NCI-H82 (cell line): Measurements from ENCODE around the gene NKD1.

Experiments
- DNase-seq: peaks from one replicate; lab custom pipeline; 2025; lab: John Stamatoyannopoulos, UW

NKD1 gene

DNA sequence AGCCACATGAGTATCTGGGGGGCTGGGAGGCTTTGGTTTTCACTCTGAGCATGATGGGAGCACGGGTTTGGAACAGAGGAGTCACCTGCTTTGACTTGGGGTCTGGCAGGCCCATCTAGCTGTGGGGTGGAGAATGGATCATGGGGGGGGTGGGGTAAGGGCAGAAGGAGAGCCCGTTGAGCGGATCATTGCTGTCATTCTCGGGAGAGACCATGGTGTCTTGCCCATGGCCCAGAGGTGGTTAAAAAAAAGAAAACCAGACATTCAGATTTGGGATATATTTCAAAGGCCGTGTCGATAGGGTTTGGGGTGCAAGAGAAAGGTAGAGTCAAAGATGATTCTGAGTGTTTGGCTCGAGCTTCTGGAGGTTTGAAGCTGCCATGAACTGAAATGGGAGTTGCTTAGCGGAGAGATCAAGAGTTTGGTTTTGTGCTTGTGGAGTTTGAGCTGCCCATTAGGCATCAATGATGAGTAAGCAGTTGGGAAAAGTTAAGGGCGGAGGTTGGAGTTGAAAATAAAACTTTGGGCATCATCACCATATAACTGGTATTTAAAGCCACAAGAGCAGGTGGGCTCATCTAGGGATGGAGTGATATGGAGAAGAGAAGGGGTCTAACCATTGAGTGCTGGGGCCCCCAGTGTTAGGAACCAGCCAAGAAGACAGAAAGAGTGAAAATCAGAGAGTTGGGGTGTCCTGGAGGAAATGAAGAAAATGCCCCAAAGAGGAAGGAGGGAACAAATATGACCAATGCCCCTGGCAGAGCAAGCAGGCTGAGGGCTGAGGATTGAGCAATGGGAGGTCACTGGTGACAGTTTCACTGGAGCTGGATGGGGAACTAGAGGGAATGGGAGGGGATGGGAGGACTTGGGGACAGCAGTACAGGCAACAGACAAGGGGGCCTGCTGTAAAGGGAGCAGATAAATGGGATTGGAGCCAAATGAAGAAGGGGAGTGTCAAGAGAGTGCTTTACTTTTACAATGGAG, 147.1 kb downstream of the NKD1 start:
- no peak for DNase-seq

DNA sequence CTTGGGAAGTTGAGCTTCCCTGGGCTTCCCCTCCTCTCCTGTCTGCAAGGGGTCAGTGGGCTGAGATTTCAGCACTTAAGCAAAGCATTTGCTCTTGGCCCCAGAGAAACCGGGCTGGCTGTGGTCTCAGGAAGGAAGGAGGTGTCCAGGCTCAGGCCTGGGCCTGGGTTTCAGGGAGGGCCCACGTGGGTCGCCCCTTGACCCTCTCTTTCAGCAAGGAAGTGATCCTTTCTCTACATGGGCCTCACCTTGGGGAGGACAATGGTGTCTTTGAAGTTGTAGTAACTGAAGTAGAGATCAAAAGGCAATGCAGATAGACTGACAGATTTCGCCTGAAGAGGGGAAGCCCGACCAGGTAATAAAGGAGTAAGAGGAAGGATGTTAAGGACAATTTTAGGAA, 147.9 kb downstream of the NKD1 start:
- DNase-seq: no peak

DNA sequence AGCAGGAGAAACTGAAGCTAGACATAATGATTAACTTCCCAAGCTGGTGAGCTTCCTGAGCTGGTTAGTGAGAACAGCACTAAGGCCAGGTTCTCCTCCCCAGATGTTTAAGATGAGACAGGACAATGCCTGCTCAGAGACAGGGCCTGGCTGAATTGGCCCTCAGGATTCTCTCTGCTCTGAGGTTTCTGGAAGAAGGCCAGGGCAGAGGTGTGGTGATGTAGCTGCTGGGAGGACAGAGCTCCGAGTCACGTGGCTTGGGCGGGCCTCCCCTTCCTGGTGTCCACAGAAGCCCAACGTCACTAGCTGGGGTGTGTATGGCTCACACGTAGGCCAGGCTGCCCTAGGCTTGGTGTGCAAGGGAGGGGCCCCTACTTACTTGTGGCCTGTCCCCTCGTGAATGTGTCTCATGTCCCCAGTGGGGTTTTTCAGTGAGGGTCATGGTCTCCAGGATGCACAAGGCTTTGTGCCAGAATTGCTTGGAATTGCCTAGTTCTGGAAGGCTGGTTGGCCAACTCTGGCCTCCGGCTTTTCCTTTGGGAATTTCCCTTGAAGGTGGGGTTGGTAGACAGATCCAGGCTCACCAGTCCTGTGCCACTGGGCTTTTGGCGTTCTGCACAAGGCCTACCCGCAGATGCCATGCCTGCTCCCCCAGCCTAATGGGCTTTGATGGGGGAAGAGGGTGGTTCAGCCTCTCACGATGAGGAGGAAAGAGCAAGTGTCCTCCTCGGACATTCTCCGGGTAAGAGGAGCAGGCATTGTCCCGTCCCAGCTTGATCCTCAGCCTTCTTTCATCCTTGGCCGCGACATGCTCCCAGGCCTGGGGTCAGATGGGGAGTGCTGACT, 148.6 kb downstream of the NKD1 start:
- no peak for DNase-seq

DNA sequence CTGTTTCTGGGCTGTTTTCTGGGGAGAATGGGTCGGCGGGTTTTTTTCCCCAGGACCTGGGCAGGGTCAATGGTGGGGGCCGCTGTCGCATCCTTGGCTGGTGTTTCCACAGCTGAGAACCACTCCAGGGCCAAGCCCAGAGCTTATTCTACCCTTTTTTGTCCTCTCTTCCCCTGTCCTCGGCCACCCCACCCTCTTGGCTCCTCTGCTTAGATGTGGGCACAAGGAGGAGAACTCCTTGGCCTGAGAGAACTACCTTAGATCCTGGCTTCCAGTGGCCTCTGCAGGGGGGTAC, 149.2 kb downstream of the NKD1 start:
- DNase-seq: no peak

DNA sequence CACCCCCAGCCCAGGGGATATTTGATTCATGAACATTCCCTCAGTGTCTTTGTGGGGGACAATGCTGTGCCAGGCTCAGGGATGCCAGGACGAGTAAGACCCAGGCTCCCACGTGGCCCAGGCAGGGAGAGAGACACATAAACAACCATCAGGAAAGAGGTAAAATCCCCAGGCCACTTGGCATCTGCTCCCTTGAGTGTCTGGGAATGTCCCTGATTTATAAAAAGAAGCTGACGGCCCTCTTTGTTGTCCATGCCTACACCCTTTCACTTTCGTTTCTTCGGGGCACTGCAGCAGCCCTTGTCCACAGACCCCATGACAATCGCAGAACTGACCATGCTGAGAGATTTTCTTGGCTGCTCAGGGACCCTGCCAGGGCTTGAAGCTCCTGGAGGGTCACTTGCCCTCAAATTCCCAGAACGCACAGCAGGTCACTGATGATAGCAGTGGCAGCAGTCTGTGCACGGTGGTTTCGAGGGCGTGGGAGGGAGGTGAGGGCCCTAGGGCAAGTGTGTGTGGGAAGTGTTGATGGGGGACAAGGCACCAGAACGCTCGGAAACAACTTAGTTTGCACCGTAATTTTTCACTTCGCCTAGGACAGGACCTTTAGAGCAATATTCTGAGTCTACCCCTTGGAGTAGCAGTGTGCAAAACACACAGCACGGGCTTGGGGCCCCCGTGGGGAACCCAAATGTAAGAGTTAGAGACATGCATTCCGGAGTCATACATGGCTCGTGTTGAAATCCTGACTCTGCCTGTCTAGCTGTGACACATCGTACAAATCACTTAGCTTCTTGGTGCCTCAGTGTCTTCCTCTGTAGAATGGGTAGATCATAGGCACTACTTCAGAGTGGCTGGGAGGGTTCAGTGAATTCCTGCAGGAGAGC, 149.9 kb downstream of the NKD1 start:
- no peak for DNase-seq
